GM19372 (cell line): Measurements from ENCODE around the gene SNCB.

ENCODE experiments used
- ATAC-seq: cut with Tn5 transposase; IDR thresholded peaks from one replicate; pipeline ENCODE4 v1.9.1; 2021; ENCODE audit warnings: mild to moderate bottlenecking, low read depth, moderate library complexity; ENCODE audit not compliant: unreplicated experiment

The SNCB gene

GRCh38 chr5:176661676-176662075 is 31.3 kb upstream of the SNCB start:
- no peak for ATAC-seq

GRCh38 chr5:176660860-176661641 is 30.7 kb upstream of the SNCB start:
- peak; percentile 66 for ATAC-seq

GRCh38 chr5:176660530-176660859 is 30.2 kb upstream of the SNCB start:
- ATAC-seq = peak; percentile 25

- no peak for ATAC-seq
These were observed 29.6 kb upstream of the SNCB start for GRCh38 chr5:176659860-176660461.

GRCh38 chr5:176659512-176659839 is 29.1 kb upstream of the SNCB start:
- ATAC-seq = no peak

DNA sequence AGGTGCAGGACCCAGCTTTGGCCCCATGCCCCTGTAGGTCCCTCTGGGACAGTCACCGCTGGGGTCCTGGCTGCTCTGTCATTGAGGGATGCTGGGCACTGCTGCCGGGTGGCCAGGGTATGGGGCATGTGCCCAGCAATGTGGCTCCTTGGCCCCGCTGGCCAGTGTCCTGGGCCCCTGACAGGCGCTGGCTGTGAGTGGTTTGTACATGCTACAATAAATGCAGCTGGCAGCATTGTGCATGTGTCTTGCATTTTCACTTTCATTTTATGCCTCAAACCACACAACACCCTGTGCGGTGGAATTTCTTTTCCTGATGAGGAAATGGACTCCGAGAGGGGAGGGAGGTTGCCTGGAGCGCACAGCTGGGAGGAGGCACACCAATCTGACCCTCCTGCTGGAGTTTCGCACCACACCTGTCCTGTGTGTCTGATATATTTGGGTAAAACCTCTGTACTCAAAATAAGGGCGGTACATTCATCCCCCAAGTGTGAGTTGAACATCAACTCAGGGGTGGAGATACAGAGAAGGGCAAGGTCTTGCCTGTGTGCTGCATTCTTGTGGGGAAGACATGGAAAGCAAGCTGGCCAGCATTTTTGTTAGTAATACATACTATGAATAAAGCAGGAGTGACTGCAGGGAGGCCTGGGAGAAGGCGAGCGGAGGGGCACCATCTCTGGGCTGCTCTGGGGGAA is 28.6 kb upstream of the SNCB start:
- no peak for ATAC-seq

DNA sequence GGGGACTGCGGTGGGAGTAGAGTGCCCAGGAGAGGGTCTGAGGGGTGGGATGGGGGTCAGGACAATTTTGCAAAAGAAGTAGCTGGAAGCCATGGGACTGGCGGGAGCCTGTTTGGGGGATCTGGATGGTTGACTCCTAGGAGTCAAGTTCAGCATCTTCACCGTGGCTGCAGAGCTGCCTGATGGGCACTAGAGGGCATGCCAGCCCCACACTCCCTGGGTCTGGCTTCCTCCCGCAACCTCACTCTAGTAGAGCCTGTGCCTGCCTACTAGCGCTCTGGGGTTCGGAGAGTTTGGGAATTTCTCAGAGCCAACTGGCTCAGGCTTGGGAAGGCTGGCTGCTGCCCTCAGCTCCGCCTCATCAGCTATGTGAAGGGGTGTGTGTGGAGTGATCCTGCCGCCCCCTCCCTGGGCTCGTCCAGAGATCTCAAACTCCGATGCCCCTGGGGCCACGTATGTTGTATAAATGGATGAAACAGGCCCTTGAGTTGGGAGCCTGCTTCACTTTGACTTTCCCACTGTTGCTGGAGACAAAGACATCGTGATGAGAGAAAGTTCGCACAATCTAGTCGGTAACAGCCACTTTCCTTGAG is 27.8 kb upstream of the SNCB start:
- no peak for ATAC-seq

GRCh38 chr5:176656467-176656990 is 26.2 kb upstream of the SNCB start:
- no peak for ATAC-seq

GRCh38 chr5:176654856-176655255 is 24.5 kb upstream of the SNCB start:
- no peak for ATAC-seq

DNA sequence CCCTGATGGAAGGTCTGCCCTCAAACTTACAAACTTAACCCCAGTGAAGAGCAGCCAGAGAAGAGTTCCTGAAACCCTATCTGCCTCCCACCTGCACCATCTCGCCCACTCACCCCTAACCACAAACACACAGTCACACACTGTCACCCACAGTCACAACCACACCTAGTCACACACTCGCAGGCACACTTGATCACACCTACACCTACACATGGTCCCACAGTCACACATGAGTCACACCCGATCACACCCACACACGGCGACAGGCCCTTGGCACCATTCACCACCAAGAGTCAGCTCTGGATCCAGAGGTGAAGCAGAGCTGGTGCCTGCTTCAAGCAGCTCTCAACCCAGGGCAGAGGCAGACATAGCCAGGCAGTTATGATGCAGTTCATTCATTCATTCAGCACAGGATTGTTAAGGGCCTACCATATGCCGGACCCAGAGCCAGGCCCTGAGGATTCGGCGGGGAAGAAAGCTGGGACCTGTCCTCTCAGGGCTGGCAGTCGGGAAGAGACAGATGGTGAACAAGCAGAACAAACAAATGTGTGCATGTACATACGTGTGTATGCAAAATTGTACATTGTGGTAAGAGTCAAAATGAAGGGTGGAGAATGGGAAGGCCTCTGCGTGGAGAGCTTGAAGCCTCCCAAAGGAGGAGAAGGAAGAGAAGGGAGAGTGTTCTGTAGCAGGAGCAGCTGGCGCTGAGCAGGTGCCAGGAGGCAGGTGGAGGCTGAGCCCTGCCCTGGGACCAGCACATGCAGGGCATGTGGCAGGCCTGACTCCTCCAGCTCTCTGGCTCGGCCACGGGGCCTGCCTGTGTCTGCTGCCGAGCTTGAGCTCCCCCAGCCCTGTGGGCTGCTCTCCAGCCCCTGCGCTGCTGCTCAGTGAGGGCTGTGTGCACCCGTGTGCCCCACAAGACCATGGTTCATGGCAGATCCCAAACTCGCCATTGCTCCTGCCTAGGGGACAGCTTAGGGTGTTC is 23.4 kb upstream of the SNCB start:
- ATAC-seq = no peak

DNA sequence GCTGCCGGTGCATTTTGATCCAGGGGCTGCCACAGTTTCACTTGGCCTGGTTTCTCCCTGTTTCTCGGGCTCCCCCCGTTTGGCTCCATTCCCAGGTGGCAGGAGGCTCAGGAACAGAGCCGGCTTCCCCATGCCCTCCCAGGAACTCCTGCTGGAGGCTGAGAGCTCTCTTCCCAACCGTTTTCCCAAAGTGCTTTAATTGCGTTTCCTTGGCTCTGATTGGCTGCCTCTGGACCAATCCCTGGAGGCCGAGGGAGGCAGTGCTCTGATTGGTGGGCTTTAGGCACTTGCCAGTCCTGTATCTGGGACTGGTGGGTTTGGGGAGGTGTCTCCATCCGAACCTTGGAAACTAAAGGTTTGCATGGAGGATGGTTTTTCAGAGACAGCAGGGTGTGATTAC is 21.8 kb upstream of the SNCB start:
- ATAC-seq = no peak

DNA sequence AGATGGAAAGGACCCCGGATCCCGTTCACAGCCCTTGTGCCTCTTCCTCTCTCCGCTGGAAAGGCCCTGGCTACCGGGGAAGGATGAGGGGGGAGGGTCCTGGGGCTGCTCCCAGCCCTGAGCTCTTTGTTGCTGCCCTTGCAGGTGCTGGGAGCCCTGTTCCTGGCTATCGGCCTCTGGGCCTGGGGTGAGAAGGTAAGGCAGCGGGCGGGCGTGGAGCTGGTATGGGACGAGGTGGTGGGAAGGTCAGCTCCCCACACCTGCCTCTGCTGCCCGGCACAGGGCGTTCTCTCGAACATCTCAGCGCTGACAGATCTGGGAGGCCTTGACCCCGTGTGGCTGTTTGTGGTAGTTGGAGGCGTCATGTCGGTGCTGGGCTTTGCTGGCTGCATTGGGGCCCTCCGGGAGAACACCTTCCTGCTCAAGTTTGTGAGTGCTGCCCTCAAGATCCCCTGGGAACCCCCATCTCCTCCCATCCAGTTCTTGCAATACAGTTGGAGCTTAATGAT is 21.2 kb upstream of the SNCB start:
- ATAC-seq = no peak

DNA sequence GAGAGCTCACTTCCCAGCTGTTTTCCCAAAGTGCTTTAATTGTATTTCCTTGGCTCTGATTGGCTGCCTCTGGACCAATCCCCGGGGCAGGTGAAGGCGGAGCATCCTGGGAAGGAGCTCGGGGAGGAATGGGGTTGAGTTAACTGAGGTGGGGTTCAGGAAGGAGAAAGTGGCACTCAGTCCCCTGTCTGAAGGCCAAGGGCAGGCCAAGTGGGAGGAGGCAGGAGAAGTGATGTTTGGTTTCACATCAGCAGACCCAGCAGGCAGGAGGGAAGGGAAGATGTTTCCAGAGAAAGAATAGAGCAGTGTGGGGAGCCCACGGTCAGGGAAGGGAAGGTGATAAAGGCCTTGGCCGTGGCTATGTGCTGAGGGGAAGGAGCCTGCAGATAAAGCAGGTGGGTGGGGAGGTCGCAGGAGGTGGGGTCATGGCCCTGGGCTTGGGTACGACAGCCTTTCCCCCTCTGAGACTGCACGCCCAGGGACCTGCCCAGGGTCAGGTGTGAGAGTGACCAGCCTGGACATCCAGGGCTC is 20.1 kb upstream of the SNCB start:
- no peak for ATAC-seq

DNA sequence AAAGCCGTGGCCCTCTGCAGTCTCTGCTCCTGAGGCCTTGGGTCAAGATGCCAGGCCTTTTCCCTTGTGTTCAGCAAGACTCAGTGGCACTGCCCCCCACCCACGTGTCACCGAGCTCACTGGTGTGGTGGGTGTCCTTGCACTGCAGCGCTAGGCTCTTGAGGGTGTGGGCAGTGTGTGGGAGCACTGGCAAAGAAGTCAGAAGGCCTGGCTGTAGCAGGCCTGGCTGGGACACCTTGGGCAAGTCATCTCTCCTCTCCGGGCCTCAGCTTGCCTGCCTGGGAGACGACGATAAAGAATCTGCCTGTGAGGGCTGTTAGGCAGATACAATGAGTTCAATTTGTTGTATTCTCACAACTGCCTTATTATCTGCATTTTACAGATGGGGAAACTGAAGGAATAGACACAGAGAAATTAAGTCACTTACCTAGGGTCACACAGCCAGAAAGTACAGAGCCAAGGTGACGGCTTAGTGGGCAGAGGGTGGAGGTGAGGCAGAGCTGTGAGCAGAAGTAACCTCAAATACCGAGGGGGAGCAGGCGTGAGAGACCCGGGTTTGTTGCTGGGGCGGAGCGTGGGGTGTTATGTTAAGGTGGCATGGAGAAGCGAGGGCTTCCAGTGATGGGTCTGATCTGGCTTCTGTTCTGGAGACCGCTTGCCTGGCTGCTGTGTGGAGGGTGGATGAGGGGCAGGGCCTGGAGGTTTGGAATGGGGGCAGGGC is 18.3 kb upstream of the SNCB start:
- ATAC-seq = no peak

DNA sequence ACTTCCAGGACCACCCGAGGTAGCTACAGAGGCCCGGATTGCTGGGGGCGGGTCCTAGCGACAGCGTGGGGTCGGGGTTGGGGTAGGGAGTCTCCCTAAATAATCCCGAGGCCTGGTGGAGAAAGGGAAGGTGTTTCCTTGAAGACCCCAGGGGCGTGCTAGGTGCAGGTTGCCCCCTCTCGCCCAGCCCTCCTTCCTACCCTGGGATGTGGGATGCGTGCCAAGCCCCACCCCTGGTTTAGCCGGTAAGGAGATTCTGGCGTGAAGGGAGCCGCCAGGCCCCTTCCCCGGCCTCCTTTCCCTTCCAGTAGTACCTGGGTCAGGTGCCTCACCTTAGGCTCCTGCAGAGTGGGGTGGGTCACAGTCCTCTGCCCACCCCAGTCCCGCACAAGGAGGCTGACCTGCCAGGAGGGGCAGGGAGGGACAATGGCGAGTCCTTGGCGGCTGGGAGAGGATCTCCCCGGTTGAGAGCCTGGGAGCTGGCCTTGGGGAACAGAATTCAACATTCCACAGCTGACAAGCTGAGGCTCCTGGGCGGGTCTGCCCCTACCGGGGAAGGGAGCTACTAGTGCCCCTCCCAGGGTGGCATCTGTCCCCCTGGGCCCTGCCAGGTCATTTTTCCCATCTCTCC is 17.6 kb upstream of the SNCB start:
- ATAC-seq = no peak

DNA sequence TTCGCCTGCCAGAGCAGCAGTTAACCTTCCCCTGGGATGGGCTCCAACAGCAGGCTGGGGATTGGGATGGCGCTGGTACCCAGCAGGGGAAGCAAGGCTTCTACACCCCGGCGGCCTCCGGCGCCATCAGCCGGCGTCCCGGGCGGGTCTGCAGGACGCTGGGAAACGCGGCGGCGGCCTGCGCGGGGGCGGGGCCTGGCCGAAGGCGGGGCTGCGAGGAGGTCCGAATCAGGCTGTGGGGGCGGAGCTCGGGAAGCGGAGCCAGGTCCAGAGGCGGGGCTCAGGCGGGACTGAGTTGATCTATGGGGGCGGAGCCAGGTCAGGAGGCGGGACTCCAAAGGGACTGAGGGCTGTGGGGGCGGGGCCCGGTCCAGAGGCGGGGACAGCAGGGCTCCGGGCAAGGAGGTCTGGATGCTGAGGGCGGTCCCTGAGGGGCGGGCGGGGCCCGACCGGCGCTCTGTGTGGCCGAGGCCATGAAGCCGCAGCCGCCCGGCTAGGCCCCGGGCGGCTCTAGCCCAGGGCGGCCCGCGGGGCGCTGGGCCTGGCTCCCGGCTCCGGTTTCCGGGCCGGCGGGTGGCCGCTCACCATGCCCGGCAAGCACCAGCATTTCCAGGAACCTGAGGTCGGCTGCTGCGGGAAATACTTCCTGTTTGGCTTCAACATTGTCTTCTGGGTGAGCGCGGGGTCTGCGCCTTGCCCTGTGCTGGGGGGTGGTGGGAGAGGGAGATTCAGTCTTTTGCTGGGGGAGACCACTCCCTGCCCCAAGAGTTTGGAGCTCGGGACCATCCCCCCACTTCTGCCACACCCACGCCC is 16.9 kb upstream of the SNCB start, which contains the start of gene TSPAN17:
Gene TSPAN17, plus strand, starts transcription at position 455 of the 813 bp plus-strand sequence. Its CDS starts 132 bp downstream, at position 587.
- ATAC-seq = peak; percentile 90

GRCh38 chr5:176646707-176647029 is 16.3 kb upstream of the SNCB start:
- peak; percentile 11 for ATAC-seq
